GF-D8 (cell line): ENCODE data around the gene CDC42EP4.

Experiments
- DNase-seq: peaks from one replicate; lab custom pipeline; 2025; lab: John Stamatoyannopoulos, UW

CDC42EP4 gene, protein sequence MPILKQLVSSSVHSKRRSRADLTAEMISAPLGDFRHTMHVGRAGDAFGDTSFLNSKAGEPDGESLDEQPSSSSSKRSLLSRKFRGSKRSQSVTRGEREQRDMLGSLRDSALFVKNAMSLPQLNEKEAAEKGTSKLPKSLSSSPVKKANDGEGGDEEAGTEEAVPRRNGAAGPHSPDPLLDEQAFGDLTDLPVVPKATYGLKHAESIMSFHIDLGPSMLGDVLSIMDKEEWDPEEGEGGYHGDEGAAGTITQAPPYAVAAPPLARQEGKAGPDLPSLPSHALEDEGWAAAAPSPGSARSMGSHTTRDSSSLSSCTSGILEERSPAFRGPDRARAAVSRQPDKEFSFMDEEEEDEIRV

DNA sequence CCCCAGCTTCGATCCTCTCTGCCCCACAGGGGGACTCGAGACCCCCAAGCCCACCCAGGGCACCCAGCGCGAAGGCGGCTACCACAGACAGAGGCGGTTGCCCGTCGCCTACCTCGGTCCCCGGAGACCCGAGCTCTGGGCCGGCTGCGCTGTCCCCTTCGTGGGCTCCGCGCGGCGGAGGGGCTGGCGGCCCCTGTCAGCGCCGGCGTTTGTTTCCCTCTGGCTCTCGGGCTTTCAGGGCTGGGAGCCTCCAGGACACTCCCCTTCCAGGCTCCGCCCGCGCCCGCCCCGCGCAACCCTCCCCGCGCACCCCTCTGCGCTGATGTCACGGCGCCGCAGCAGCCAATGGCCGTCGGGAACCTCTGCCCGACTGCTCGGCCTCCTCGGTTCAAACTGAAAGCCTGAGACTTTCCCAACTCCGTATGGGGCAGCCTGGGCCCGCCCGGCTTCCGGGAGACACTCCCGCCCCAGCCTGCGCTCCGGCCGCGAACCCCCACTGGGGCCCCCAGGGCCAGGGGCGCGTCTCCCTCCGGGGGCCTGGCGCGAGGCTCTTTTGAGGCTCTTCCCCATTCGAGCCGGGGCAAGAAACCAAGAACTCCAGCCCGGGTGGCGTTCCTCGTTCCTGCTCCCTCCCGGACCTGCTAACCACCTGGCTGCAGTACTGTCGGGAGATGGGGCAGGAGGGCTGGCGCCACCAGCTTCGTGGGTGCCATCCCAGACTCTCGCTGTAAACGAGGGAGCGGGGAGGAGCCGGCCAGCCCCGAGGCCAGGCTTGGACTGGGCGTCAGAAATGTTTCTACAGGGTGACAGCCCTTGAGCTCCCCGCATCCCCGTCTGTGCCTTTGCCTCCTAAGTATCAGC lies at the start of gene CDC42EP4:
Gene CDC42EP4, minus strand, starts transcription at position 221 of the 861 bp plus-strand sequence. CDS start 25,501 bp downstream, outside the sequence.
- no peak for DNase-seq

DNA sequence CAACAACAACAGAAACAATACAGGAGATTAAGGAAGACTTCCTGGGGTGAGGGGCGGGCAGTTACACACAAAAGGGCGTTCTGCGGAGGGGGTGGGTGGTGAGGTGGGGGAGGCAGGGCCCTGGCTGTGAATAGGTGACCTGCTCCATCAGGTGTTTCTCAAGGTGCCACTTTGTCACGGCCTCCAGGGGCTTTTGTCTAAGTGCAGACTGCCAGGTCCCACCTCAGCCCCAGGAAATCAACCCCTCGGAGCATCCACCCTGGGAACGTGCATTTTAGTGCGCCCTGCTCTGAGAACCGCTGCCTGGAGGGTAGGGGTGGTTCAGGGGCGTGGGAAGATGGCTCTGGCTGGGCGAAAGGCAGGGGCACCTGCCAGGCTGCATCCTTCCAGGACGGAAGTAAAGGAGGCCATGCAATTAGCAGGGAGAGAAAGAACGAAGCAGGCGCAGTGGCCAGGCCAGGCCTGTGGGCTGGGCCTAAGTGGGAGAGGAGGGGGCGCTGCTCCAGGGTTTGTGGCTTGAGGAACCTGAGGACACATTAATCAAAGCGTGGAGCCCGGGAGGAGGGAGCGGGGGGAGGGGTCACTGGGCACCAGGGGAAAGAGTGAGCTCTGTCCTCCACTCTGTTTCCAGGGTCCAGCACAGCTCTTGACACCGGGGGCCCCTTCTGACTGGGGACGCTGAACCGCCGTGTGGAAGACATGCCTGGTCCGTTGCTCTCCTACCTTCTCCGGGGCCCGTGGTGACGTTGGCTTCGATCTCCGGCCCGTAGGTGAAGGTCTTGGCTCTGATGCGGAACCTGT lies 49.4 kb upstream of the CDC42EP4 start:
- no peak for DNase-seq

DNA sequence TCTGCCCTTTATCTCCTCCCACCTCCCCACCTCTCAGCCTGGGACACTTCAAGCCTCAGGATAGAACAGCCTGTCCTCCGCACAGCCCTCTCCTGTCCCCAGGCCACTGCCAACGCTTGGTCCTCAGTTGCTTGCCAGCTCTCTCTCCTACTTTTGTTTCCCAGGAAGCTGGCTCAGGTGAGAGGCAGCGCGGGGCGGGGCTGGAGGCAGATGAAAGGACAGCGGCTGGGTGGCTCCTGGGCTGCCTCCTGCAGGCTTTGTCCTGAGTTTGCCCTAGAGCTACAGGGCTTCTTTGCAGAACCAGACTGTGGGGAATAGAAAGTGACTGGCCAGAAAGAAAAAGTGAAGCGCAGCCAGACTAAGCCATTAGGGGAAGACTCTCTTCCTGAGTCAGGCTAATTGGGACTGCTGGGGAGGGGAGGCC lies 48.2 kb upstream of the CDC42EP4 start:
- DNase-seq: no peak

DNA sequence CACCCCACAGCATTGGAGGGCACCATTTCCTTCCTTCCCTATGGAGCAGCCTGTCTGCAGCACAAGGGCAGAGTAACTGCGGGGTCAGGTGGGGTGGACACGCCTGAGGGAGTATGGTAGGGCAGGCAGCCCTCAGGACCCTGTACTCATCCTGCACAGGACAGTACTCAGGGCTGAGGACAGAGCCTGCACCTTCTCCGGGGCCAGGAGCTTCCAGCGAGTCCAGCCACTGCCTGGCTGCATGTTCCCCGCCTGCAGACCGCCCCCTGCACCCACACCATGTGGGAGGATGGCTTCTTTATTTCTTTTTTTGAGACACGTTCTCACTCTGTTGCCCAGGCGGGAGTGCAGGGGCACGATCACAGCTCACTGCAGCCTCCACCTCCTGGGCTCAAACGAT lies 47.6 kb upstream of the CDC42EP4 start:
- DNase-seq: no peak

- no peak for DNase-seq
Observed at GRCh38 chr17:73358668-73359067, 46.9 kb upstream of the CDC42EP4 start.

DNA sequence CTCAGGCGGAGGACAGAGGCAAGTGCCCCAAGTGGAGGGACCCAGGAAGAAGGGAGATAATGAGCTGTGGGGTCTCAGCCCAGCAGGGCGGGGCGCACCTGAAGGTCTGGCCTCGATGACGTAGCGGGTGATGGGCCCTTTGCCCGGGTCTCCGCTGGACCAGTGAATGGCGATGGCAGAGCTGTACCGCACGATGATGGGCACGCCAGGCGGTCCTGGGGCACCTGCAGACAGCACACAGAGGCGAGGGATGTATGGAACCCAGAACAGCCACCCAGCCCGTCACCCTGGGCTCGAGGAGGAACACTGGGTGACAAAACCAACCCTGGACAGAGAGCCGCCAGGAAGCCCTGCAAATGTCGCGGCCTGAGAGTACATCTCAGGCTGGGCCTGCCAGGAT lies 46.2 kb upstream of the CDC42EP4 start:
- DNase-seq: no peak

- no peak for DNase-seq
Observed at GRCh38 chr17:73357318-73357717, 45.5 kb upstream of the CDC42EP4 start.

- no peak for DNase-seq
Observed at GRCh38 chr17:73356561-73357170, 44.9 kb upstream of the CDC42EP4 start.

DNA sequence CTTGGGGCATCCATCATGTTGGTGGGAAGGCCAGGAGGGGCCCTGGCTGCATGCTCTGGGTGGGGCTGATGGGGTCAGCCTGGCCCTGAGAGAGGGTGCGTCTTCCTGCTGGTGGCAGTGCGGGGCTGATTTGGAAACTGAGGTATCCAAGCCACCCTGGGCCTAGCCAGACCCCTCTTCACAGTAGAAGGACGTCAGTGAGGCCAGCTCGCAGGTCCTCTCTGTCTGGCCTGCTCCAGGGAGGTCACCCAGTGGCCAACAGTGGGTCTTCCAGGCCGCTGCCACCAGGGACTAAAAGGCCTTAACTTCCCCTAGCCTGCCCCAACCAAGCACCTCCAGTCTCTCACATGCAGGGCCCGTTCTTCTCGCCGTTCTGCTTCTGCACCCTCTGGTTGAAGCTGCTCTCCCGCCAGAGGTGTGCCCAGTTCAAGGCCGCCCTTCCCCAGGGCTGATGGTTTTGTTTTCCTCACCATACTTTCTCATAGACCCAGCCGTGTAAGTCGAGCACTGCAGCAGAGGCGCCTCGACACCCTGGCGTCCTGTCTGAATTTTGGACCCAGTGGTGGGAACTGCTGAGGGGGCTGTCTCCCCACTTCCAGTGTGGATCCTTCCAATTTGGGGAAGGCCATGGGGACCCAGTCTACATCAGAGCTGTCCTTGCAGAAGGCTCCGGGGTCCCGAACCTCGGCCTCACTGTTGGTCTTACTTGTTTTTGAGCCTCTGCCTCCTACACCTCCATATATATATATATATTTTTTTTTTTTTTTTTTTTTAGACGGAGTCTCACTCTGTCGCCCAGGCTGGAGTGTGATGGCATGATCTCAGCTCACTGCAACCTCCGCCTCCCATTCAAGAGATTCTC lies 42.9 kb upstream of the CDC42EP4 start:
- DNase-seq: no peak

DNA sequence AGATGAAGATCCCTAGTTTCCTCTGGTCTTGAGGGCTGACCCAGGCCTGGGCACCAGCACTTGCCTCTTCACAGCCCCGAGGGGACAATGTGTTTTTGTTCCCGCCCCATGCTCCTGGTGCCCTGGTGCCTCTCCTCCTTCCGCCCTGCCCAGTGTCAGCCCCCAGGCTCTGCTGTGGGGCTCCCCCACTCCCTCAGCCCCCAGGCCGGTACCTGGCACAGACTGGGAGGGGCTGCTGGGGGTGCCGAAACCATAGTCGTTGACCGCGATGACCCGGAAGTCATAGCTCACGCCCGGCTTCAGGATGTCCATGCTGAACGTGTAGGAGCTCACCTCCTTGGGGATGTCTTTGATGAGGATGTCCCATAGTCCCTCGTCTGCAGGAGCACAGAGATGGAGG lies 40.5 kb upstream of the CDC42EP4 start:
- DNase-seq: no peak

DNA sequence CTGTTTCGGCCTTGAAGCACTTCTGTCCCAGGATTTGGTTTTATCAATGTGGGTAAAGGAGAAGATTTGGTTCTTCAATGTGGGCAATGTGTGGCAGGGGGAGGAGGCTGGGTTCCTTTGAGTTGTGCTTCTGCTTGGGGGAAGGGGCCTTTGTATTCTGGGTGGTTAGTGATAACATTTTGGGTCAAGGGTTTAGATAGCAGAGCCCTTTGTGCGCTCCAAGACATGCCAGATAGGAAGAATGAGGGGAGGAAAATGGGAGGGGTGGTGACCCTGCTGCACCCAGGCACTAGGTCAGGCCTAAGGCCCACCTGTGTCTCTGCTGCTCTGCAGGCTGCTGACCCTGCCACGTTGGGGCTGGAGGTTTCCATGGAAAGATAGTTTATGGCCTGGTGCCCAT lies 40.0 kb upstream of the CDC42EP4 start:
- DNase-seq: no peak

- DNase-seq: no peak
Observed at GRCh38 chr17:73350864-73351263, 39.1 kb upstream of the CDC42EP4 start.

DNA sequence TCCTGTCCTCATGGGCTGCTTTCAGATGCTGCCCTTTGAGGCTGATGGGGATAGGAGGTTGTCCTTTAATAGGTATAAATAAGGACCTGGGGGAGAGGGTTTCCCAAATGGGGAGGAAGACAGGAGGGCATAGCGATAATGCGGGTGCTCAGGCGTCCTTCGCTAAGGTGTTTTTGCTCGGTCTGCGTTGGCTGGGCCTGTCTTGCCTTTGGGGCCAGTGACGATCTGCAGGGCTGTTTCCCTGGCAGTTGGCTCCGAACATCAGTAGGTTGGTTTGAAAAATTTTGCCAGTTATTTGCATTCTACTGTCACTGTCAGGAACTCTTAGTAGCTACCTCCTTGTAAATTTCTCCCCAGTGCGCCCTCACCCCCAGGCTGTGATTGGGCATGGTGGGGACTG lies 37.8 kb upstream of the CDC42EP4 start:
- no peak for DNase-seq

GRCh38 chr17:73349138-73349537 lies 37.3 kb upstream of the CDC42EP4 start:
- DNase-seq: no peak

GRCh38 chr17:73348829-73349095 lies 37.0 kb upstream of the CDC42EP4 start:
- DNase-seq: no peak

- DNase-seq: no peak
Observed at GRCh38 chr17:73348018-73348828, 36.4 kb upstream of the CDC42EP4 start.

GRCh38 chr17:73347351-73347750 lies 35.5 kb upstream of the CDC42EP4 start:
- no peak for DNase-seq

DNA sequence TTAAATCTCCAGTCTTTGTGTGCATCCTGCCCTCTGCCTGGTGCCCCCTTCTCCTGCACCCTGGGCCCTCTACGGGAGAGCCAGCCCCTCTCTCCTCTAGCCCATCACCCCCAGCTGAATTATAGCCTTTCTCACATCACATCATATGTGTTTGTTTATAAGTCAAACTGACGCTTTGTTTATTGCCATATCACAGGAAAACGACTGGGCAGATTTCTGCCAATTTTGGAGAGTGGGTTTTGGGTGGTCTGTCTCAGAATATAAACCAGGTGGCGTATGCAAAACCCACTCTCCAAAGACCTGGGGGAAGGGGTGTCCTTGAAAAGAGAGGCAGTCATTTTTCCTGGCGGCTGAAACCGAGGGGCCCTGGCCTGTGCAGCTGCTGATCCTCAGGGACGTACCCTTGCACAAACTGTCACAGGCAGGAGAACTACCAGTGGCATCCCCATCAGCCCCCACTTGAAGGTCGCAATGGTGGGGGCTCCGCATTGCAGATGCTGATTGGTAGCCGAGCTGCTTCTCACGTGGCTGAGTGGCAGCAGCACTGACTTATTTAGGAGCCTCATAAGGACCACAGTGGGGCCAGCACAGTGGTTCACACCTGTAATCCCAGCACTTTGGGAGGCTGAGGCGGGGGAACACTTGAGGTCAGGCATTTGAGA lies 34.8 kb upstream of the CDC42EP4 start:
- DNase-seq: no peak

DNA sequence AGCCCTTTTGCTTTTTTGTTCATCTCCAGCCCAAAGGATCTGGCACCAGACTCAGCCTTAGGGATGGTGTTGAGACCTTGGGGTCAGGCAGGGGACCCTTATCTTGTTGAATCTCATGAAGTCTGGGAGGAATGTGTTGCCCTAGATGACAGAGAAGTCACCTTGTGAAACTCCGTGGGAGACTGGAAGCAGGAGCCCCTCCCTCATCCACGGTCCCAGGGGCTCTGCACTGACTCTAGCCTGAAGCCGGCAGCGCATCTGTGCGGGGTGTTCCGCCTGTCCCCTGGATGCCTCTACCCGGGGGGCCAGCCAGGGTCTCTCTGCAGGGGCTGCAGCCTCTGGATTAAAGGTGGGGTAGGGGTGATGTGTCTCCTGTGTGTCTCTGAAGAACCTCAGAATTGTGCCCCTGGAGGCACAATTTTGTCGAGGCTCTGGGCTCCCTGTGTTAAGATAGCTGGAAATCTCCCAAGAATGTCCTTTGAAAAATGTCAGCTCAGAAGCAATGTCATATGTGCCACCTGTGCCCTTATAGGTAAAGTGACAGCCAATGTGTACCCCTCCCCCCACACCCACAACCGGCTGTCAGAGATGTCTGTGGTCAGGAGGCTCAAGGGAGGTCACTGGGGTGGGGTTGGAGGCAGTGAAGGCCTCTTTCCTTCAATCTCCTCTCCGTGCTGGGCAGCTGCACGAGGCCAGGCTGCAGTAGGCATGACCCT lies 32.1 kb upstream of the CDC42EP4 start:
- no peak for DNase-seq
